Activated T-helper 2 cell treated with anti-CD3 and anti-CD28 coated beads, Interferon-gamma antibody, Interleukin-2, Interleukin-4, amounts not matched to agents 10 μg/mL and 5 μg/mL and 100 μg/mL, durations not matched to agents 14 hours and 24 hours and 36 hours (primary cell): Measurements from ENCODE around the gene GUCY1A2. TPM values are rescaled to one million over a fixed set of nuclear protein-coding genes. Genes with fewer than 3 reads are reported as not detected.
"Not testable (repeated sequence)": the region's sequence is repeated elsewhere in the genome, so short reads cannot be mapped to it uniquely, and the experiment has no call there.

Source experiments
- DNase-seq: peaks from one replicate; pipeline ENCODE4 v3.0.0; 2021; ENCODE audit warnings: low spot score
- H3K27ac Mint-ChIP-seq: one replicate; pipeline ENCODE4 v1.8.0; 2021; ENCODE audit warnings: mixed read lengths
- H3K27me3 Mint-ChIP-seq: one replicate; pipeline ENCODE4 v1.8.0; 2021; ENCODE audit warnings: low read depth, mixed read lengths
- H3K36me3 Mint-ChIP-seq: one replicate; pipeline ENCODE4 v1.8.0; 2021; ENCODE audit warnings: low read depth, mixed read lengths
- H3K4me1 Mint-ChIP-seq: one replicate; pipeline ENCODE4 v1.8.0; 2021; ENCODE audit warnings: low read depth, mixed read lengths
- H3K4me3 Mint-ChIP-seq: one replicate; pipeline ENCODE4 v1.8.0; 2021; ENCODE audit warnings: low read depth, mild to moderate bottlenecking, moderate library complexity, mixed read lengths
- H3K9me3 Mint-ChIP-seq: one replicate; pipeline ENCODE4 v1.8.0; 2021; ENCODE audit warnings: mixed read lengths
- intact Hi-C: fragments of 100-400 bp; cut with micrococcal nuclease; formaldehyde crosslinking; loops from one replicate; pipeline ENCODE4 v1.15.1; 2023
- total RNA-seq: library from RNA; stranded (reverse); gene quantifications from 2 replicates; pipeline ENCODE4 v1.2.3, GENCODE V29; 2022

Gene GUCY1A2
- total RNA-seq, 1 donor from 2014 or later: 0.02 TPM

- Mint-ChIP-seq H3K4me3 (no peak overlapping the region), H3K9me3 (peaks cover 29% of the 10 kb centered on the region), H3K27me3 (no peaks in the 10 kb centered on the region), H3K27ac (no peak overlapping the region), H3K4me1 (no peaks in the 10 kb centered on the region), H3K36me3 (no peaks in the 10 kb centered on the region)
- DNase-seq: no peak
- intact Hi-C loops: no loop called here
These were observed 224.2 kb downstream of the GUCY1A2 start for GRCh38 chr11:106794058-106794457.

- intact Hi-C loops: no loop called here
- DNase-seq: no peak
- no peaks in the 10 kb centered on the region for H3K36me3 Mint-ChIP-seq
- no peaks in the 10 kb centered on the region for H3K27me3 Mint-ChIP-seq
- H3K27ac Mint-ChIP-seq: no peak overlapping the region
- H3K9me3 Mint-ChIP-seq: peaks cover 19% of the 10 kb centered on the region
- no peaks in the 10 kb centered on the region for H3K4me1 Mint-ChIP-seq
- H3K4me3 Mint-ChIP-seq: no peak overlapping the region
These were observed 228.9 kb downstream of the GUCY1A2 start for GRCh38 chr11:106789406-106789805.

DNA sequence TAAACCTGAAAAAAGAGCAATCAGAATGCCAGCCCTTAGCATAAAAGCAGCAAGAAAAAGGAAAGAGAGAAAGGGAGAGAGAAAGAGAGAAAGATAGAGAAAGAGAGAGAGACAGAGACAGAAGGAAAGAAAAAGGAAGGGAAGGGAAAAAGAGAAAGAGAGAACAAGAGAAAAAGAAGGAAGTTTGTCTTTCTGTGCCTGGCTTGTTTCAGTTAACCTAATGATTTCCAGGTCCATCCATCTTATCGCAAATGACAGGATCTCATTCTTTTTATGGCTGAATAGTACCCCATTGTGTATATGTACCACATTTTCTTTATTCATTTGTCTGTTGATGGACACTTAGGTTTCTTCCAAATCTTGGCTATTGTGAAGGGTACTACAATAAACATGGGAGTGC lies 230.8 kb downstream of the GUCY1A2 start:
- H3K27me3 Mint-ChIP-seq: no peaks in the 10 kb centered on the region
- H3K4me1 Mint-ChIP-seq: no peaks in the 10 kb centered on the region
- no peak overlapping the region for H3K27ac Mint-ChIP-seq
- peaks cover 22% of the 10 kb centered on the region for H3K9me3 Mint-ChIP-seq
- intact Hi-C loops: no loop called here
- no peak overlapping the region for H3K4me3 Mint-ChIP-seq
- no peak for DNase-seq
- no peaks in the 10 kb centered on the region for H3K36me3 Mint-ChIP-seq

- no peak for DNase-seq
- no peak overlapping the region for H3K27ac Mint-ChIP-seq
- no peak overlapping the region for H3K4me3 Mint-ChIP-seq
- no peaks in the 10 kb centered on the region for H3K36me3 Mint-ChIP-seq
- no peaks in the 10 kb centered on the region for H3K27me3 Mint-ChIP-seq
- intact Hi-C loops: no loop called here
- peaks cover 18% of the 10 kb centered on the region for H3K9me3 Mint-ChIP-seq
- no peaks in the 10 kb centered on the region for H3K4me1 Mint-ChIP-seq
These were observed 232.2 kb downstream of the GUCY1A2 start for GRCh38 chr11:106785913-106786650.

DNA sequence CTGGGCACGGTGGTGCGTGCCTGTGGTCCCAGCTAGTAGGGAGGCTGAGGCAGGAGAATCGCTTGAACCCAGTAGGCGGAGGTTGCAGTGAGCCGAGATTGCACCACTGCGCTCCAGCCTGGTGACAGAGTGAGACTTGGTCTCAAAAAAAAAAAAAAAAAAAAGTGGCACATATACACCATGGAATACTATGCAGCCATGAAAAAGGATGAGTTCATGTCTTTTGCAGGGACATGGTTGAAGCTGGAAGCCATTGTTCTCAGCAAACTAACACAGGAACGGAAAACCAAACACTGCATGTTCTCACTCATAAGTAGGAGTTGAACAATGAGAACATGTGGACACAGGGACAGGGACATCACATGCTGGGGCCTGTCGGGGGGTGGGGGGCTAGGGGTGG lies 241.0 kb downstream of the GUCY1A2 start:
- H3K4me1 Mint-ChIP-seq, DNase-seq, H3K36me3 Mint-ChIP-seq, H3K27me3 Mint-ChIP-seq, H3K4me3 Mint-ChIP-seq, intact Hi-C loops, H3K27ac Mint-ChIP-seq: not testable (repeated sequence)
- H3K9me3 Mint-ChIP-seq: peaks cover 29% of the 10 kb centered on the region

- Mint-ChIP-seq H3K4me1 (no peaks in the 10 kb centered on the region), H3K27ac (no peak overlapping the region)
- no peak for DNase-seq
These were observed 247.7 kb downstream of the GUCY1A2 start for GRCh38 chr11:106770489-106771085.

DNA sequence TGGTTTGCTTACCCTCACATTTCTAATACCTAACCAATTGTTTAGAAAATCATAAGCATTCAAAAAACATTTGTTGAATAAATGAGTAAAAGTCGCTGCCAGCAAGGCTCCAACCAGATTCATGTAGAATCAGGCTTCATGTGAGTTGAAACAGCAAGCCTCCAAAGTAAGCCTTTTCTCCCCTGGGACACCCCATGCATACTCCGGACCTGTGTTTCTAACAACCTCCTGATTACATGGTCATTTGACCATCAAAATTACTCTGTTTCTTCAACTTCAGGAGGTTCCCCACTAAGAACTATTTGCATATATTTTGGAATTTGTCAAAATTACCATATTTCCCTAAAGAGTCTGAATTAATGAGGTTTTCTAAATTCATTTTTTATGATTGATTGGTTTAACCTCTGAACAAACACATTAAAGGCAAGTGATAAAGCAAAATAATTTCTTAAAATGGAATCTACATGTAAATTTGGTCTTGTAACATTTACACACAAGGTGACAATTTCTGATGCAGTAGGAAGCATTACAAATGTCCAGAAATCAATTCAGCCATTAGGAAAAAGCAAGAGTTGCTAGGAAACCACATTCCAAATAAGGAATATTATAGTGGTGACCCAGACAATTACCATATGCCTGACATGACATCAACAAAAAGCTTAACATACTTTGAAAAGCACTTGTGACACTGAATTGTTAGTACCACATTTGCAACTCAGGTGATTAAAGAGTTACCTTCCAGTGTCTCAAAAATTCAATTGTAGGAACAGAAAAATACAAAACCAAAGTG lies 252.6 kb downstream of the GUCY1A2 start:
- Mint-ChIP-seq H3K4me3 (no peak overlapping the region), H3K27me3 (no peaks in the 10 kb centered on the region), H3K27ac (no peak overlapping the region), H3K4me1 (no peaks in the 10 kb centered on the region), H3K36me3 (no peaks in the 10 kb centered on the region), H3K9me3 (peaks cover 7% of the 10 kb centered on the region)
- DNase-seq: no peak
- intact Hi-C loops: no loop called here

More at GRCh38 chr11:106770489-106771085, 247.7 kb downstream of the GUCY1A2 start:
- Mint-ChIP-seq H3K9me3 (peaks cover 13% of the 10 kb centered on the region), H3K36me3 (no peaks in the 10 kb centered on the region), H3K4me3 (no peak overlapping the region), H3K27me3 (no peaks in the 10 kb centered on the region)
- intact Hi-C loops: no loop called here

GRCh38 chr11:106763501-106763900 lies 254.8 kb downstream of the GUCY1A2 start:
- Mint-ChIP-seq H3K9me3 (peaks cover 16% of the 10 kb centered on the region), H3K27ac (no peak overlapping the region), H3K27me3 (no peaks in the 10 kb centered on the region), H3K36me3 (no peaks in the 10 kb centered on the region), H3K4me3 (no peak overlapping the region), H3K4me1 (no peaks in the 10 kb centered on the region)
- intact Hi-C loops: no loop called here
- no peak for DNase-seq

GRCh38 chr11:106761745-106762144 lies 256.5 kb downstream of the GUCY1A2 start:
- Mint-ChIP-seq H3K36me3 (no peaks in the 10 kb centered on the region), H3K27ac (no peak overlapping the region), H3K27me3 (no peaks in the 10 kb centered on the region), H3K9me3 (peaks cover 27% of the 10 kb centered on the region), H3K4me3 (no peak overlapping the region), H3K4me1 (no peaks in the 10 kb centered on the region)
- intact Hi-C loops: no loop called here
- no peak for DNase-seq

DNA sequence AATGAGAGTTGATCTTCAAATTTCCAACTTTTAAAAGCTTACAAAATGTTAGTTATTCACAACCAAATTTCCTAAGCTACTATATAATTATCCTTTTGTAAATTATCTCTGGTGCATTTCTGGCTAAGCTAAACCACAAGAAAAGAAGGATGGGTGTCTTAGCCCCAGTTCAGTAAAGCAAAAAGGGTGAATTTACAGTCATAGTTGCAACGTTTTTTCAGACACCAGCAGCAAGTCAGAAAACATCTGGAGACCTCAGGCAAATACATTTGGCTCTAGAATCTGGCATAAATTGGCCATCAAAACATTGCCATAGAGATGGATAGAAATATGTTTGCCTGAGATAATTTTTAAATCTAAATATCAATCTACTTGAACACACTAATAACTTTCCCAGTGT lies 257.0 kb downstream of the GUCY1A2 start:
- DNase-seq: no peak
- H3K9me3 Mint-ChIP-seq: peaks cover 30% of the 10 kb centered on the region
- no peaks in the 10 kb centered on the region for H3K27me3 Mint-ChIP-seq
- intact Hi-C loops: no loop called here
- H3K27ac Mint-ChIP-seq: no peak overlapping the region
- no peak overlapping the region for H3K4me3 Mint-ChIP-seq
- no peaks in the 10 kb centered on the region for H3K36me3 Mint-ChIP-seq
- H3K4me1 Mint-ChIP-seq: no peaks in the 10 kb centered on the region

GRCh38 chr11:106748059-106748458 lies 270.2 kb downstream of the GUCY1A2 start:
- H3K4me3 Mint-ChIP-seq: no peak overlapping the region
- intact Hi-C loops: no loop called here
- H3K4me1 Mint-ChIP-seq: no peaks in the 10 kb centered on the region
- peaks cover 12% of the 10 kb centered on the region for H3K9me3 Mint-ChIP-seq
- no peak overlapping the region for H3K27ac Mint-ChIP-seq
- no peak for DNase-seq
- no peaks in the 10 kb centered on the region for H3K36me3 Mint-ChIP-seq
- no peaks in the 10 kb centered on the region for H3K27me3 Mint-ChIP-seq

- intact Hi-C loops: no loop called here
- H3K9me3 Mint-ChIP-seq: peaks cover 10% of the 10 kb centered on the region
These were observed 272.3 kb downstream of the GUCY1A2 start for GRCh38 chr11:106745941-106746340.

DNA sequence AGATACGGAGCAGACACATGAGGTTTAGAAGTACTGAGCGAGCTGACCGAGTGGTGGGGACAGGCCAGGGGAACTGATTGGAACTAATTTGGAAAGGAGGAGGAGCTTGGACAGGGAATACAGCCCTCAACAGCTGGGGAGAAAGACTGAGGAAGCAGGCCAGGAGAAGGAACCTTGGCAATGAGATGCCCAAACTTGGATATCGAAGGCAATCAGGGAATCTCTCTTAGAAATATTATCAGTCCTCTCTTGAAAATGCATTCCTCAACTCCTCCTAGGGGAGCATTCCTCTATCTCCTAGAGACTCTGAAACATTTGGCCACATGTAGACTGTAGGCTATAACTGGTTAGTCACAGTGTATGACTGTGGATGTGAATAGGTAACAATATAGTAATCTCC lies 284.6 kb downstream of the GUCY1A2 start:
- intact Hi-C loops: no loop called here
- DNase-seq: no peak
- Mint-ChIP-seq H3K4me3 (no peak overlapping the region), H3K36me3 (no peaks in the 10 kb centered on the region), H3K27ac (no peak overlapping the region), H3K27me3 (no peaks in the 10 kb centered on the region), H3K4me1 (no peaks in the 10 kb centered on the region), H3K9me3 (peaks cover 34% of the 10 kb centered on the region)

More at GRCh38 chr11:106745941-106746340, 272.3 kb downstream of the GUCY1A2 start:
- Mint-ChIP-seq H3K36me3 (no peaks in the 10 kb centered on the region), H3K4me3 (no peak overlapping the region), H3K4me1 (no peaks in the 10 kb centered on the region), H3K27me3 (no peaks in the 10 kb centered on the region), H3K27ac (no peak overlapping the region)
- no peak for DNase-seq
